Muscle of leg (tissue), 11 donors: ENCODE measurements around the gene COLEC12. TPM values are rescaled to one million over a fixed set of nuclear protein-coding genes. Genes with fewer than 3 reads are reported as not detected.

Experiments used
- DNase-seq: peaks from one replicate; pipeline ENCODE4 v3.0.0; 2013
- H3K27ac ChIP-seq: one replicate; pipeline ENCODE4 v1.5.1; 2013; ENCODE audit warnings: mild to moderate bottlenecking, low read length, control low read depth
- H3K27me3 ChIP-seq: one replicate; pipeline ENCODE4 v1.6.1; 2013; ENCODE audit warnings: low read length; ENCODE audit not compliant: control insufficient read depth, insufficient read depth
- H3K36me3 ChIP-seq: one replicate; pipeline ENCODE4 v1.6.1; 2013; ENCODE audit warnings: low read length; ENCODE audit not compliant: control insufficient read depth, insufficient read depth
- H3K4me1 ChIP-seq: one replicate; pipeline ENCODE4 v1.6.1; 2013; ENCODE audit warnings: low read length; ENCODE audit not compliant: control insufficient read depth, insufficient read depth
- H3K4me3 ChIP-seq: one replicate; pipeline ENCODE4 v1.5.1; 2013; ENCODE audit warnings: low read length, control low read depth
- H3K9me3 ChIP-seq: replicated peaks from 2 replicates; pipeline ENCODE4 v1.6.1; 2013; ENCODE audit warnings: low read depth, low read length; ENCODE audit not compliant: control insufficient read depth
- WGBS: methylation state at CpG from one replicate; pipeline ENCODE4 v1.1.5; 2013; ENCODE audit warnings: missing lambda C conversion rate; ENCODE audit not compliant: insufficient coverage; 5-methylcytosine and 5-hydroxymethylcytosine counted together
- polyA plus RNA-seq, 8 donors: library from polyadenylated mRNA; unstranded; fragments of 120-200 nt; gene quantifications; one replicate each; pipeline versions ENCODE4 v1.2.1 to v1.2.3, GENCODE V29; 2013; ENCODE audit warnings: inconsistent platforms in 1 of 8, low replicate concordance in 1 of 8; ENCODE audit not compliant: insufficient read length in 8 of 8, insufficient read depth in 1 of 8
- total RNA-seq: library from RNA; stranded (reverse); fragments of 120-200 nt; gene quantifications from one replicate; pipeline ENCODE4 v1.2.4, GENCODE V29; 2013

COLEC12 gene
- total and polyA plus RNA-seq, 9 donors: 41.1 to 83.6 (median 59.9) TPM

- H3K27me3 ChIP-seq: no peaks in the 10 kb centered on the region
- no peak for DNase-seq
- no peak overlapping the region for H3K4me3 ChIP-seq
- no CpG with 5 or more reads among the region's 3 CpGs for WGBS
- no peak overlapping the region for H3K27ac ChIP-seq
- H3K9me3 ChIP-seq: no peaks in the 10 kb centered on the region
- H3K4me1 ChIP-seq: peaks cover 26% of the 10 kb centered on the region
- no peaks in the 10 kb centered on the region for H3K36me3 ChIP-seq
Measured at GRCh38 chr18:382423-382984, 118.0 kb downstream of the COLEC12 start.

- no peak overlapping the region for H3K4me3 ChIP-seq
- peaks cover 44% of the 10 kb centered on the region for H3K4me1 ChIP-seq
- DNase-seq: peak; percentile 78
- H3K27ac ChIP-seq: no peak overlapping the region
- H3K27me3 ChIP-seq: no peaks in the 10 kb centered on the region
- 63% methylated on average over 7 of the region's 10 CpGs for whole genome bisulfite sequencing
- no peaks in the 10 kb centered on the region for H3K9me3 ChIP-seq
- H3K36me3 ChIP-seq: no peaks in the 10 kb centered on the region
Measured at GRCh38 chr18:379681-380330, 120.7 kb downstream of the COLEC12 start.

- DNase-seq: peak; percentile 33
- peak overlapping the region; percentile 60 for H3K27ac ChIP-seq
- no peaks in the 10 kb centered on the region for H3K36me3 ChIP-seq
- no peak overlapping the region for H3K4me3 ChIP-seq
- no peaks in the 10 kb centered on the region for H3K27me3 ChIP-seq
- WGBS: 64% methylated on average over 7 of the region's 8 CpGs
- no peaks in the 10 kb centered on the region for H3K9me3 ChIP-seq
- H3K4me1 ChIP-seq: peaks cover 56% of the 10 kb centered on the region
Measured at GRCh38 chr18:378079-378478, 122.4 kb downstream of the COLEC12 start.

- DNase-seq: peak; percentile 22
- no peaks in the 10 kb centered on the region for H3K27me3 ChIP-seq
- no peak overlapping the region for H3K4me3 ChIP-seq
- 54% methylated on average over 10 of the region's 10 CpGs for WGBS
- H3K9me3 ChIP-seq: no peaks in the 10 kb centered on the region
- peak overlapping the region; percentile 60 for H3K27ac ChIP-seq
- H3K4me1 ChIP-seq: peaks cover 56% of the 10 kb centered on the region
- H3K36me3 ChIP-seq: no peaks in the 10 kb centered on the region
Measured at GRCh38 chr18:377088-377487, 123.4 kb downstream of the COLEC12 start.

GRCh38 chr18:376311-376710 lies 124.2 kb downstream of the COLEC12 start:
- Histone ChIP-seq H3K9me3 (no peaks in the 10 kb centered on the region), H3K27me3 (no peaks in the 10 kb centered on the region), H3K36me3 (no peaks in the 10 kb centered on the region), H3K27ac (peak overlapping the region; percentile 60), H3K4me3 (no peak overlapping the region), H3K4me1 (peaks cover 61% of the 10 kb centered on the region)
- WGBS: no CpG with 5 or more reads among the region's 3 CpGs
- DNase-seq: peak; percentile 92

GRCh38 chr18:374721-375168 lies 125.8 kb downstream of the COLEC12 start:
- H3K36me3 ChIP-seq: no peaks in the 10 kb centered on the region
- H3K27ac ChIP-seq: peak overlapping the region; percentile 68
- H3K4me1 ChIP-seq: peaks cover 61% of the 10 kb centered on the region
- peak; percentile 84 for DNase-seq
- H3K27me3 ChIP-seq: no peaks in the 10 kb centered on the region
- H3K4me3 ChIP-seq: no peak overlapping the region
- WGBS: 23% methylated on average over 3 of the region's 4 CpGs
- H3K9me3 ChIP-seq: no peaks in the 10 kb centered on the region

- WGBS: 63% methylated on average over 3 of the region's 5 CpGs
- Histone ChIP-seq H3K9me3 (no peaks in the 10 kb centered on the region), H3K27ac (no peak overlapping the region), H3K4me3 (no peak overlapping the region), H3K36me3 (no peaks in the 10 kb centered on the region), H3K4me1 (peaks cover 58% of the 10 kb centered on the region), H3K27me3 (no peaks in the 10 kb centered on the region)
- DNase-seq: peak; percentile 53
Measured at GRCh38 chr18:373780-374179, 126.7 kb downstream of the COLEC12 start.

GRCh38 chr18:371609-371982 lies 128.9 kb downstream of the COLEC12 start:
- 36% methylated on average over 6 of the region's 7 CpGs for WGBS
- H3K36me3 ChIP-seq: peaks cover 2% of the 10 kb centered on the region
- no peaks in the 10 kb centered on the region for H3K27me3 ChIP-seq
- no peaks in the 10 kb centered on the region for H3K9me3 ChIP-seq
- no peak for DNase-seq
- peaks cover 45% of the 10 kb centered on the region for H3K4me1 ChIP-seq
- H3K27ac ChIP-seq: peak overlapping the region; percentile 62
- no peak overlapping the region for H3K4me3 ChIP-seq

GRCh38 chr18:370751-371608 lies 129.5 kb downstream of the COLEC12 start:
- no peak overlapping the region for H3K4me3 ChIP-seq
- no peaks in the 10 kb centered on the region for H3K9me3 ChIP-seq
- H3K4me1 ChIP-seq: peaks cover 42% of the 10 kb centered on the region
- no CpG with 5 or more reads among the region's 5 CpGs for WGBS
- peak overlapping the region; percentile 62 for H3K27ac ChIP-seq
- peaks cover 2% of the 10 kb centered on the region for H3K36me3 ChIP-seq
- DNase-seq: no peak
- H3K27me3 ChIP-seq: no peaks in the 10 kb centered on the region
